AG04449 (cell line): ENCODE data around the gene TNS1.

Experiments used
- CTCF ChIA-PET: fragments of 350-600 bp; formaldehyde crosslinking; extraction: SDS; loops from one replicate; lab custom pipeline; 2021; ENCODE audit warnings: antibody characterized with exemption; lab: Yijun Ruan, JAX
- POLR2A ChIA-PET: fragments of 400-600, 350-600 bp; formaldehyde crosslinking; extraction: SDS; loops from one replicate; lab custom pipeline; 2020; ENCODE audit warnings: antibody characterized with exemption, inconsistent platforms; lab: Yijun Ruan, JAX
- DNase-seq: peaks from one replicate; pipeline ENCODE4 v3.0.0-alpha.2; 2010; ENCODE audit warnings: low read depth, low spot score
- H3K4me3 ChIP-seq: 2 replicates; pipeline ENCODE4 v1.5.1; 2011; ENCODE audit warnings: low read depth, mild to moderate bottlenecking, control low read depth, low read length
- TF ChIP-seq, protein P1 (sequence below): IDR thresholded peaks from one replicate; pipeline ENCODE4 v1.5.1; 2011; ENCODE audit warnings: mild to moderate bottlenecking, moderate library complexity, low read length, control low read depth, inconsistent platforms; ENCODE audit not compliant: insufficient read depth; ENCODE audit errors: missing control alignments

Gene TNS1

DNA sequence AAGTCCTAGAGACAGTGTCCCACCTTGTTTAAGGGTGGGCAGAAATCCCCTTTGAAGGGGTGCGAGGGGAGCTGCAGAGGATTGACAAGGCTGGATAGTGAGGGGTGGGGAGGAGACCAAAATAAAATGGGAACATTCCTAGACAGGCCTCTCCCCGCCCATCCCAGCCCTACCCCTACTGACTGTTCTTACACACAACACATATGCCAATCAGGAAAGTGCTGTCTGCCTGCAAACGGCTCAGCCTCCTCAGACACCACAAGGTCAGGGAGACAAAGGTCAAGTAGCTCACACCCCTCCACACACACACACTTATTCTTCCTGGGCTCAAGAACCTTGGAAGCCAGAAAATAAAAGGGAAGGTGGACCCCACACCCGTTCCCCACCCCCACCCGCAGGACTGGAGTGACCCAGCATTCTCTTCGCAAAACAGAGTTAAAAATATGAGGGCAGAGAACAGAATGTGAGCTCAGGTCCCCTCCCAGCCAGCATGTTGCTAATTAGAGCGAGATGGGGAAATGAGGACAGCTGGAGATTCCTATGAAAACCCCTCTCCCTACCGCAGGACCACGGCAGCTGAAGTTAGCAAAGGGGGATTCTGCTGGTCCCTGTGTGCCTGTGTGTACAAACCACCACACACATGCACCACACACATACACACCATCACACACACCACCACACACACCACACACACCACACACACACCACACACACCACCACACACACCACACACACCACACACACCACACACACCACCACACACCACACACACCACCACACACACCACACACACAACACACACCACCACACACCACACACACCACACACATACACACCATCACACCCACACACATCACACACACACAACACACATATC lies 197.8 kb downstream of the TNS1 start:
- ChIA-PET CTCF (interaction anchor here (1.4 kb wide), 1 partner anchor 16 kb away, joined by 8 read pairs; no protein-coding TSS in a partner anchor), POLR2A (no interaction called here)
- no peak overlapping the region for H3K4me3 ChIP-seq
- TF ChIP-seq, protein P1, sequence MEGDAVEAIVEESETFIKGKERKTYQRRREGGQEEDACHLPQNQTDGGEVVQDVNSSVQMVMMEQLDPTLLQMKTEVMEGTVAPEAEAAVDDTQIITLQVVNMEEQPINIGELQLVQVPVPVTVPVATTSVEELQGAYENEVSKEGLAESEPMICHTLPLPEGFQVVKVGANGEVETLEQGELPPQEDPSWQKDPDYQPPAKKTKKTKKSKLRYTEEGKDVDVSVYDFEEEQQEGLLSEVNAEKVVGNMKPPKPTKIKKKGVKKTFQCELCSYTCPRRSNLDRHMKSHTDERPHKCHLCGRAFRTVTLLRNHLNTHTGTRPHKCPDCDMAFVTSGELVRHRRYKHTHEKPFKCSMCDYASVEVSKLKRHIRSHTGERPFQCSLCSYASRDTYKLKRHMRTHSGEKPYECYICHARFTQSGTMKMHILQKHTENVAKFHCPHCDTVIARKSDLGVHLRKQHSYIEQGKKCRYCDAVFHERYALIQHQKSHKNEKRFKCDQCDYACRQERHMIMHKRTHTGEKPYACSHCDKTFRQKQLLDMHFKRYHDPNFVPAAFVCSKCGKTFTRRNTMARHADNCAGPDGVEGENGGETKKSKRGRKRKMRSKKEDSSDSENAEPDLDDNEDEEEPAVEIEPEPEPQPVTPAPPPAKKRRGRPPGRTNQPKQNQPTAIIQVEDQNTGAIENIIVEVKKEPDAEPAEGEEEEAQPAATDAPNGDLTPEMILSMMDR, result no peak
- DNase-seq, result no peak

DNA sequence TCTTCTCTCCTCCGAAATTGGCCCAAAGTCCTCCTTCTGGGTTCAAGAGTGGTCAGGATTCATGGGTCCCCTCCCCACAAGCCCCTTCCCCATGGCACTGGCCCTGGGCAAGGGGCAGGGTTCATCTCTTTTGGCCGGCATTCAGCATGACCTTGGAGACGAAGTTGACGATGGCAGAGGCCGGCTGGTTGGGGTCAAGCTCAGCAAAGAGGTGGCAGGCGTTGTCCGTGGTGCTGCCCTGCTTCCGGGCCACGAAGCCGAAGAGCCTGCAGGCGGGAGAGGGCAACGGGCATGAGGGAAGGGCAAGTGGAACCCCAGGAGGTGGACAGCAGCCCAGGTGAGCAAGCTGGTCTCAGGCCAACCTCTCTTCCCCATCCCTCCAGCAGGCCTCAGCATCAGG lies 198.5 kb downstream of the TNS1 start:
- POLR2A ChIA-PET, result no interaction called here
- TF ChIP-seq, protein P1, result no peak
- no peak for DNase-seq
- H3K4me3 ChIP-seq, result no peak overlapping the region
- CTCF ChIA-PET, result interaction anchor here (1.4 to 2.1 kb wide), 3 partner anchors 13 to 15 kb away, joined by 6 to 10 read pairs (median 8); no protein-coding TSS in a partner anchor

DNA sequence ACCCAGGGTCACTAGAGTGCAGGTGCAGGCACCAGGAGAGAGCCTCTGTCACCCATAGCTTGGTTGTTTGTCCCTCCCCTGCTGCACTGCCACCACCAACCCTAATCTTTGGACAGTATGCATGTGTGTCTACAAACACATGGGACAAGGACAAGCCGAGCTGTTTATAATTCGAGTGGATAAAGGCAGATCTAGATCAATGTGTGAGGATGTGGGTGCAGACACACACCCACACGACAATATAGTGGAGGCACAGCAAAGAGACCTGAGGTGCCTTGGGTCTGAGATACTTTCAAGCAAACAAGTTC lies 199.2 kb downstream of the TNS1 start:
- POLR2A ChIA-PET, result no interaction called here
- H3K4me3 ChIP-seq, result no peak overlapping the region
- TF ChIP-seq, protein P1, result no peak
- no peak for DNase-seq
- CTCF ChIA-PET, result interaction anchor here (0.8 to 2.1 kb wide), 3 partner anchors 13 to 83 kb away, joined by 3 to 10 read pairs (median 6); no protein-coding TSS in a partner anchor

DNA sequence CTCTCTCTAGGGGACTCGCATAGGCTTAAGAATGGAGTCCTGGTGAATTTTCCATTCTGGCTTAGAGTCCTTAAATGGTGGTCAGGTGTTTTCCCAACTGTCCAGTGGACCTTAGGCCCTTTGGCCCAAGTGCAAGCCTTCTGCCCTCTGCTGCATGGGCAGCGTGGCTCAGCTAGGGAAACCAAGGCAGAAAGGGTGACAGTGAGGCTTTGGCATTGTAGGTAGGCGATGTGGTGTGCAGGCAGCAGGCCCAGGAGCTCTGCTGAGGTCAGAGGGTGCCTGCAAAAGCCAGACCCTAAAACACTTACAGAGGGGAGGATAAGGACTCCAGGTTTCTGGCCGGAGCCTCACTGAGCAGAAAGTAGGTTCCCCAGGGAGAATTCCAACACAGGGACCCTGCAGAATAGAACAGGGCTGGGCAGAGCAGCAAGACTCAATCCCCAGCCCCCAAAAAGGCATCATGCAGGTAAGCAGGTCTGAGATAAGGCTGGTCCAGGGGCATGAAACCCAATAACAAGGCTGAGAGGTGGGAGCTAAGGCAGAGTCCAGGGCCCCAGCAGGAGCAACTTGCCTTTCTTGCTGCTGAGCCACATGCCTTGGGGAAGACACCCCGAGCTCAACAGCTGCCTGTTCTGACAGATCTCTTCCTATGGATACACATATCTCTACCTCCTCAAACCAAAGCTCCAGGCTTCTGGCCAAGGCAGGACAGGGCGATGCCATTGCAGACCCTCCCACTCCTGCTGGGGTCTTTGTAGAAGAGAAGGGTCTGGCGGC lies 199.7 kb downstream of the TNS1 start:
- DNase-seq, result no peak
- TF ChIP-seq, protein P1, result no peak
- CTCF ChIA-PET, result interaction anchor here (0.8 to 2.1 kb wide), 3 partner anchors 12 to 83 kb away, joined by 3 to 10 read pairs (median 6); no protein-coding TSS in a partner anchor
- POLR2A ChIA-PET, result interaction anchor here (0.7 kb wide), 1 partner anchor 72 kb away, joined by 3 read pairs; no protein-coding TSS in a partner anchor
- H3K4me3 ChIP-seq, result no peak overlapping the region

DNA sequence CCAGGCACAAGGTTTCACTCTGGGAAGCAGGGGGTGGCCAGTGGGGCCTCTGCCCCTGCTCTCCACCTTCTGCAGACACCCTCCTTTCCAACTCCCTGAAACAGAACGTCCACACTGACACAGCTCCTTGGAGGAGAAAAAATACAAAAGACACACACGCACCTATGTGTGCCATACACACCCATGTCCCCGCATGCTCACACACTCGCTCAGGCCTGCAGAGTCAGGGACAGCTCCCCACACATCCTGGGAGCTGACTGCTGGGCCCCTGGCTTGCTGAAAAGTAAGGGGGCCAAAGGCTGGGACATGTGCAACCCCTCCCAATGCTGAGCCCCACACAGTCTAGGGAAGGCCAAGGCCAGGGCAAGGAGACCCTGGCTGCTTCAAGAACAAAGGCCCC lies 200.5 kb downstream of the TNS1 start:
- no peak for DNase-seq

More for the DNA sequence above, 200.5 kb downstream of the TNS1 start:
- ChIA-PET POLR2A (no interaction called here), CTCF (interaction anchor here (1.9 to 2.1 kb wide), 2 partner anchors 11 to 13 kb away, joined by 6 to 10 read pairs; no protein-coding TSS in a partner anchor)
- no peak overlapping the region for H3K4me3 ChIP-seq
- TF ChIP-seq, protein P1, result no peak
